Pancreas (tissue), 10 donors: ENCODE results near the gene RPL10. TPM values are rescaled to one million over a fixed set of nuclear protein-coding genes. Genes with fewer than 3 reads are reported as not detected.
A peak's percentile ranks its signal among the peaks of the same experiment; 100 is the strongest.

Source experiments
- ATAC-seq, 4 donors: fragments of 200-7000 bp; cut with Tn5 transposase; one replicate each; pipeline versions ENCODE4 v1.8.0 to v1.9.1; 2020; ENCODE audit warnings: mild to moderate bottlenecking in 4 of 4, moderate library complexity in 4 of 4
- DNase-seq, 6 donors: peaks; one replicate each; pipeline ENCODE4 v3.0.0-alpha.2; 2020
- FAIRE-seq: peaks from 2 replicates; lab custom pipeline; 2012; peaks lifted over from hg19 to GRCh38; lab: Jason Lieb, UNC
- H3K27ac ChIP-seq, 4 donors: fragments of 200-600 bp; sonication (generic); 1 replicate in 3 of 4; 2 replicates in 1 of 4; pipeline versions ENCODE4 v1.5.0 to v1.8.0; 2020
- H3K27me3 ChIP-seq, 4 donors: fragments of 200-600 bp; one replicate each; pipeline ENCODE4 v1.8.0; 2021
- H3K36me3 ChIP-seq, 3 donors: fragments of 200-600 bp; sonication (generic) in 1 of 3; one replicate each; pipeline versions ENCODE4 v1.5.0 to v1.8.0; 2020 to 2021
- H3K4me1 ChIP-seq, 3 donors: fragments of 200-600 bp; one replicate each; pipeline ENCODE4 v1.8.0; 2021
- H3K4me3 ChIP-seq, 4 donors: fragments of 200-600 bp; sonication (generic) in 2 of 4; one replicate each; pipeline versions ENCODE4 v1.5.0 to v1.8.0; 2020 to 2021
- H3K9me3 ChIP-seq, 4 donors: fragments of 200-600 bp; one replicate each; pipeline ENCODE4 v1.8.0; 2021
- WGBS, 2 donors: extraction: QIAGEN DNeasy Blood & Tissue Kit; methylation state at CpG; one replicate each; pipeline ENCODE4 v1.1.7; 2013; 5-methylcytosine and 5-hydroxymethylcytosine counted together
- intact Hi-C, 3 donors: fragments of 100-400 bp; cut with DNase I; formaldehyde crosslinking; loops; one replicate each; pipeline versions ENCODE4 v1.11.1 to v1.14.2; 2022
- polyA plus RNA-seq, 2 donors: library from polyadenylated mRNA; stranded (reverse); fragments of 200-250 nt; gene quantifications; one replicate each; pipeline ENCODE4 v1.2.3, GENCODE V29; 2013
- total RNA-seq, 6 donors: library from RNA; stranded (reverse); fragmentation: NEBNext Ultra II Directional in 4 of 6; extraction: Animal tissue kit (Norgen Biotek cat#: 25700) in 4 of 6; gene quantifications; one replicate each; pipeline versions ENCODE4 v1.2.1 to v1.2.4, GENCODE V29; 2021 to 2023
- TF ChIP-seq, protein P1 (sequence below), 4 donors: fragments of 200-600 bp; sonication (generic) in 3 of 4; IDR thresholded peaks; one replicate each; pipeline versions ENCODE4 v1.5.0 to v1.8.0; 2021; ENCODE audit warnings: antibody characterized with exemption in 4 of 4
- donor health status: healthy with polysubstance abuse.
- donor health status: DM: no; HTN: no; CAD: no; lungs with moderate emphysema.
- donor health status: DM: no; HTN: no; CAD: no.
- donor health status: control.
- donor health status: control.
- donor health status: Bipolar disorder and iron deficiency.
- donor health status: DM: yes; HTN: yes; CAD: no.
- donor health status: DM: no; HTN: no; CAD: no.
- donor health status: DM: no; HTN: no; CAD: no.
- donor health status: DM: yes; HTN: yes; CAD: no.

The RPL10 gene
- total and polyA plus RNA-seq, 8 donors: 2,194 to 4,058 (median 3,145) TPM

DNA sequence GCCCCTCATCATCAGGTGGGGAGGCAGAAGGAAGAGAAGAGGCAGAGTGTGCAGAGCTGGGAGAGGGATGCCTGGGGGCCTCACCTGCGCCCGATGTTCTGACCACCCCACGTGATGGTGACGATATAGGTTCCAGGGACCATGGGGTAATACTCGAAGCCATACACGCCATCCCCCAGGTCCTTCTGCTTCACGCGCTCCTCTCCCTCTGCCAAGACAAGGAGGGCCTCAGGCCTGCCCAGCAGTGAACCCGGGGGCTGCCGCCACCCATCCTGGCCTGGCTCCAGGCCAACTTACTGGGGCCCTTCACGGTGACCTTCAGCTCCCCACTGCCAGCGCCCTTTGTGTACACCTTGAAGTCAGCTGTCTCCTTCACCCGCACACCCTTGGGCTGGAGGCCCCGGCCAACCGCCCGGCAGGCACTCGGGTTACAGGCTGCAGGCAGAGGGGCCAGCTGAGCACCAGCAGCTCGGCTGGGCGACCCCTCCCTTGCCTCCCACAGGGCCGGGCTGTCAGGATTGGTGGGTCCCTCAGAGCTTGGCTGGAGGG is 33.1 kb upstream of the RPL10 start:
- FAIRE-seq: no peak
- intact Hi-C loops: no loop called here
- ATAC-seq: no peak

DNA sequence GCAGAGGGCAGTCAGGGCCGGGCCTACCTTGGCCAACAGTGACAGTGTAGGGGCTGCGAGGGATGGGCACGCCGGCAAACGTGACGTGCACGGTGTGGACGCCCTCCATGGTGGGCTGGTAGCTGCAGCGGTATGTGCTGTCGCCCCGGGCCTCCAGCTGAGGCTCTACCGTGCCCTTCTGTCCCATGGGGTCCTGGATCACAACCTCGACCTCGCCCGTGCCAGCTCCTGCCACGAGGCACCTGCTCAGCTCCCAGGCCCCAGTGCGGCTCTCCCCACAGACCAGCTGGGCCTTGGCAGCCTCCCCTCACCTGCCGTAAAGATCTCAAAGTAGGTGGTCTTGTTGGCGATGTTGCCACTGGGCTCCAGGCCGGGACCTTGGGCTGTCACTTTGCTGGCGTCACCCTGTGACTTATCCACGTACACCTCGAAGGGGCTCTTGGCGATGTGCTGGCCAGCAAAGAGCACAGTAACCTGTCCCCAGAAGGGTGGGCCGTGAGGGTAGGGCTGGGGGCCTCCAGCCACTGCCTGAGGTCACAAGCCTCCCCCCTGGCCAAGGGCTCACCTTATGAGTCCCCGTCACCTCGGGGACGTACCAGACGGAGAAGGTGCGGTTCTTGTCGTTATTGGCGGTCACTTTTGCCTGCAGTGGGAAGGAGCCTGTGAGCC is 32.0 kb upstream of the RPL10 start:
- Histone ChIP-seq H3K36me3 (peaks cover 0 to 8% (median 0%) of the 10 kb centered on the region in 3 donors), H3K27me3 (no peaks in the 10 kb centered on the region), H3K27ac (no peak overlapping the region), H3K4me1 (no peaks in the 10 kb centered on the region), H3K4me3 (no peak overlapping the region), H3K9me3 (no peaks in the 10 kb centered on the region)
- intact Hi-C loops: no loop called here
- FAIRE-seq (no peak), ATAC-seq (no peak), DNase-seq (no peak)
- TF ChIP-seq, protein P1, sequence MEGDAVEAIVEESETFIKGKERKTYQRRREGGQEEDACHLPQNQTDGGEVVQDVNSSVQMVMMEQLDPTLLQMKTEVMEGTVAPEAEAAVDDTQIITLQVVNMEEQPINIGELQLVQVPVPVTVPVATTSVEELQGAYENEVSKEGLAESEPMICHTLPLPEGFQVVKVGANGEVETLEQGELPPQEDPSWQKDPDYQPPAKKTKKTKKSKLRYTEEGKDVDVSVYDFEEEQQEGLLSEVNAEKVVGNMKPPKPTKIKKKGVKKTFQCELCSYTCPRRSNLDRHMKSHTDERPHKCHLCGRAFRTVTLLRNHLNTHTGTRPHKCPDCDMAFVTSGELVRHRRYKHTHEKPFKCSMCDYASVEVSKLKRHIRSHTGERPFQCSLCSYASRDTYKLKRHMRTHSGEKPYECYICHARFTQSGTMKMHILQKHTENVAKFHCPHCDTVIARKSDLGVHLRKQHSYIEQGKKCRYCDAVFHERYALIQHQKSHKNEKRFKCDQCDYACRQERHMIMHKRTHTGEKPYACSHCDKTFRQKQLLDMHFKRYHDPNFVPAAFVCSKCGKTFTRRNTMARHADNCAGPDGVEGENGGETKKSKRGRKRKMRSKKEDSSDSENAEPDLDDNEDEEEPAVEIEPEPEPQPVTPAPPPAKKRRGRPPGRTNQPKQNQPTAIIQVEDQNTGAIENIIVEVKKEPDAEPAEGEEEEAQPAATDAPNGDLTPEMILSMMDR (IDR thresholded peaks at IDR 0.05): no peak
- 87 to 89% methylated on average over 32 of the region's 32 CpGs for WGBS, 2 donors

More for the DNA sequence above, 33.1 kb upstream of the RPL10 start:
- DNase-seq: no peak
- WGBS, 2 donors: 76 to 85% methylated on average over 18 to 20 of the region's 20 CpGs
- Histone ChIP-seq H3K4me3 (no peak overlapping the region), H3K4me1 (no peaks in the 10 kb centered on the region), H3K27ac (no peak overlapping the region), H3K9me3 (no peaks in the 10 kb centered on the region), H3K36me3 (peaks cover 0 to 8% (median 0%) of the 10 kb centered on the region in 3 donors), H3K27me3 (no peaks in the 10 kb centered on the region)
- TF ChIP-seq, protein P1 (IDR thresholded peaks at IDR 0.05): no peak

DNA sequence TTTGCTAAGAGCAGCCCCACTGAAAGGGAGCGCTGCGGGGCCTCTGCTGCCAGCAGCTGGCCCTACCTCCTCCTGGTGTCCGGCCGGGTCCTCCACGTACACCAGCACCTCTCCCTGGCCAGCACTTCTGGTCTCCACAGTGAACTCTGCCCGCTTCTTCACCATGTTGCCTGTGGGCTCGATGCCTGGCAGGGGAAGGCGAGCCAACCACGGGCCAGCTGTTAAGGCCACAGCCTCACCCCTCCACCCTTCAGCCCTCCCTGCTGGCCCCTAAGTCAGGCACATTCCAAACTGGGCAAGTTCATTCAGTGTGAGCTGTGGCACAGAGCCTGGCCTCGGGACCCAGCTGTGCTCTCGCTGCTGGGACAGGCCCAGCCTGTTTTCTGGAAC is 31.5 kb upstream of the RPL10 start:
- intact Hi-C loops: no loop called here
- H3K4me1 ChIP-seq: no peaks in the 10 kb centered on the region
- no peaks in the 10 kb centered on the region for H3K27me3 ChIP-seq
- no peak overlapping the region for H3K4me3 ChIP-seq
- H3K9me3 ChIP-seq: no peaks in the 10 kb centered on the region
- ATAC-seq: no peak
- FAIRE-seq: no peak
- TF ChIP-seq, protein P1 (IDR thresholded peaks at IDR 0.05): no peak
- 89% methylated on average over 10 to 11 of the region's 11 CpGs for WGBS, 2 donors
- H3K27ac ChIP-seq: no peak overlapping the region
- DNase-seq: no peak
- H3K36me3 ChIP-seq: peaks cover 0 to 8% (median 0%) of the 10 kb centered on the region in 3 donors

DNA sequence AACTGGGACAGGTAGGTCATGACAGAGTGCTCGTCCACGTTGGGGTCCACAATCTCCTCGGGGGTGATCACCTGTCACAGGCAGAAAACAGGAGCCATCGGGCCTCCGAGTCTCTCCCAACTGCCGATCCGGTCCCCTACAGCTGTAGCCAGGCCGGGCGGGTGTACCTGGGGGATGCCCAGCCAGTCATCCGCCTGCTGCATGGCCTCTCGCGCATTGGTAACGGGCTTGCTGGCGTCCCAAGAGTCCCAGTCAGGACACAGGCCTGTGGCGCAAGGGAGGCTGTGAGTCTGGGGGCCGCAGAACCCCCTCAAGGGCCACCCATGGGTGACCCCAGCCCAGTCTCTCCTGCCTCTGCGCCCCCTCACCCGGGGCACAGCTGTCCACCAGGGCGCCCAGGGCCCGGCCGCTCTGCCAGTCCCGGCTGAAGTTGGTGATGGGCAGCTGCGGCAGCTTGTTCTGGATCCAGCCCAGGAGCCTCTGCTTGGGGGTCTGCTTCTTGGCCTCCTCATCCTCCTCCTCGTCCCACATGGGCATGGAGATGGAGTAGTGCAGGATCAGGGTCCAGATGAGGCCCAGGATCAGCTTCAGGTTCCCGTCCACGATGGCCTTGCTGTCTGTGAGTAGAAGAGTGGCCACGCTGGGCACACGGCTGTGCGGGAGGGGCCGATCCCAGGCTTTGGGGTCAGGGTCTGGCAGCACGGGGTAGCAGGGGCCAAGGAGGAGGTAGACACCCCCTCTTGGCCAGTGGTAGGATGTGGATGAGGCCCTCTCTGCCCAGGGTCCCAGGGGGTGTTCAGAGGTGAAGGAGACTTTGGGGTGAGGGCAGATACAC is 30.5 kb upstream of the RPL10 start:
- no peak for FAIRE-seq

More for the DNA sequence above, 30.5 kb upstream of the RPL10 start:
- Histone ChIP-seq H3K27me3 (no peaks in the 10 kb centered on the region), H3K4me1 (no peaks in the 10 kb centered on the region), H3K9me3 (no peaks in the 10 kb centered on the region), H3K36me3 (peaks cover 0 to 8% (median 0%) of the 10 kb centered on the region in 3 donors), H3K27ac (peak overlapping the region in 2 of 4 donors; percentile 72 to 81), H3K4me3 (no peak overlapping the region)
- TF ChIP-seq, protein P1 (IDR thresholded peaks at IDR 0.05): no peak
- intact Hi-C loops: no loop called here
- 90% methylated on average over 31 of the region's 31 CpGs for WGBS, 2 donors
- ATAC-seq (no peak), DNase-seq (no peak)
